Measurements from ENCODE around the gene PANK4. TPM values are rescaled to one million over a fixed set of nuclear protein-coding genes. Genes with fewer than 3 reads are reported as not detected.

The PANK4 gene
- total RNA-seq, 1 donor from 2014 or later: 37.1 TPM

DNA sequence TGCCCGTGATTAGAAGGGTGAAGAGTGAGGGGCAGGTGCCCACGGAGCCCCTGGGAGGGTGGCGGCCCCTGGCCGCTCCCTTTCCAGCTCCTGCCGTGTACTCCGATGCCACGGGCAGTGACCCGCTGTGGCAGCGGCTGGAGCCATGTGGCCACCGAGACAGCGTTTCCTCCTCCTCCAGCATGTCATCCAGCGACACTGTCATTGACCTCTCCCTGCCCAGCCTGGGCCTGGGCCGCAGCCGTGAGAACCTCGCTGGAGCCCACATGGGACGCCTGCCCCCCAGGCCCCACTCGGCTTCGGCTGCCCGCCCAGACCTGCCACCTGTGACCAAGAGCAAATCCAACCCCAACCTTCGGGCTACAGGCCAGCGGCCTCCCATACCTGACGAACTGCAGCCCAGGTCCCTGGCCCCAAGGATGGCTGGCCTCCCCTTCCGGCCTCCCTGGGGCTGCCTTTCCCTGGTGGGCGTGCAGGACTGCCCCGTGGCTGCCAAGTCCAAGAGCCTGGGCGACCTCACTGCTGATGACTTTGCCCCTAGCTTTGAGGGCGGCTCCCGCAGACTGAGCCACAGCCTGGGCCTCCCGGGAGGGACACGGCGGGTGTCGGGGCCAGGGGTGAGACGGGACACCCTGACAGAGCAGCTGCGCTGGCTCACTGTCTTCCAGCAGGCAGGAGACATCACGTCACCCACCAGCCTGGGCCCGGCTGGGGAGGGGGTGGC, 22.0 kb downstream of the PANK4 start:
- no peak for DNase-seq (ENCODE audit: low spot score)
- intact Hi-C loops (cut with DNase I): no loop called here

DNA sequence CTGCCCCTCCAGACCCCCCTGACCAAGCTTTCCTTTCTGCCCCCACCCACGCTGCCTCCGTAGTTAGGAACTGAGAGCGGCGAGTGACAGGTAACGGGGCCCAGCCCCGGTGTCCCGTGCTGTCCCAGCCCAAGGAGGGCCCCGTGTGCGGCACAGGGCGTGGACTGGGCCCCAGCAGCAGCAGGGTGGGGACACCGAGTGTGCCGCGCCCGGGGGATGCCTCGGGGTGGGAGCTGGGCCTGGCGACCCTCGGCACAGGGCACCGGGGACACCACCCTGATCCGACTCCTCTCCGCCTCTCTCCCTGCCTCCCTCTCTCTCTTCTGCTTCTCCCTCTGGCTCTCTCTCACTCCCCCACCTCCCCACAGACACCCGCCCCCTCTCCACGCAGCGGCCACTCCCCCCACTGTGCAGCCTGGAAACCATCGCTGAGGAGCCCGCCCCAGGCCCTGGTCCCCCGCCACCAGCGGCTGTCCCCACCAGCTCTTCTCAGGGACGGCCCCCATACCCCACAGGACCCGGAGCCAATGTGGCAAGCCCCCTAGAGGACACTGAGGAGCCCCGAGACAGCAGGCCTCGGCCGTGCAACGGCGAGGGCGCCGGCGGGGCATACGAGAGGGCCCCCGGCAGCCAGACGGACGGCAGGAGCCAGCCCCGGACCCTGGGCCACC, 22.7 kb downstream of the PANK4 start:
- intact Hi-C loops (cut with DNase I): no loop called here
- DNase-seq (ENCODE audit: low spot score): no peak

- intact Hi-C loops (cut with DNase I): no loop called here
- DNase-seq (ENCODE audit: low spot score): no peak
Observed at GRCh38 chr1:2502661-2503553, 23.5 kb downstream of the PANK4 start.

DNA sequence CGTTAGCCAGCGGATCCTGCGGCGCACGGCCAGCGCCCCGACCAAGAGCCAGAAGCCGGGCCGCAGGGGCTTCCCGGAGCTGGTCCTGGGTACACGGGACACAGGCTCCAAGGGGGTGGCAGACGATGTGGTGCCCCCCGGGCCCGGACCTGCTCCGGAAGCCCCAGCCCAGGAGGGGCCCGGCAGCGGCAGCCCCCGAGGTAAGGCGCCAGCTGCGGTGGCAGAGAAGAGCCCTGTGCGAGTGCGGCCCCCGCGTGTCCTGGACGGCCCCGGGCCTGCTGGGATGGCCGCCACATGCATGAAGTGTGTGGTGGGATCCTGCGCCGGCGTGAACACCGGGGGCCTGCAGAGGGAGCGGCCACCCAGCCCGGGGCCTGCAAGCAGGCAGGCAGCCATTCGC, 24.2 kb downstream of the PANK4 start:
- DNase-seq (ENCODE audit: low spot score): no peak
- intact Hi-C loops (cut with DNase I): no loop called here

GRCh38 chr1:2501820-2502119, 24.6 kb downstream of the PANK4 start:
- no peak for DNase-seq (ENCODE audit: low spot score)
- intact Hi-C loops (cut with DNase I): no loop called here

- intact Hi-C loops (cut with DNase I): no loop called here
- no peak for DNase-seq (ENCODE audit: low spot score)
Observed at GRCh38 chr1:2501041-2501819, 25.2 kb downstream of the PANK4 start.

DNA sequence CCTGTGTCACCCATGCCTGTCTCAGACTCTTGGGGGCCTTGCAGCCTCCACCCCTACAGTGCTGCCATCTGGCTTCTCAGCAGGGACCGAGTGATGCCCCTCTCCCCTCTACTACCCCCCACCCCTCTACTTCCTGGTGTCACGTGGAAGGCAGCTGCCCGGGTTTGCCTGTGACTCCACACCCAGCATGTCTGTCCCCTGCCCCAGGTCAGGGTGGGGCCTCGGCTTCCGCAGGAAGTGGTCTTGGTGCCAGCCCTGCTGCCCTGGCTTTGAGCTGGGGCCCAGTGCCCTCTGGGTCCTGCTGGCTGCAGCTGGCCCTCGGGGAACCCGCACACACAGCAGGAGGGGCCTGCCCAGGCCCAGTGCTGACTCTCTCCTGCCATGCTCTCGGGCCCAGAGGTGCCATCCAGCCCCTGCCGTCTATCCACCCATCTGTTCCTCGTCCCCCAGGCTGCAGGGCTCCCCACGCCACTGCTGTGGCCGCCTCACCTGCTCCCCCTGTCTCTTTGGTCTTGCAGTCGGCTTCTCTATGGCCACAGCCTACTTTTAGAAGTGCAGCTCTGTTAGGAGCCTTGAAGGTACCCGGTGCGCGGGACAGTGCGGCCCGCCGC, 26.3 kb downstream of the PANK4 start:
- intact Hi-C loops (cut with DNase I): no loop called here
- DNase-seq (ENCODE audit: low spot score): no peak

- no peak for DNase-seq (ENCODE audit: low spot score)
- intact Hi-C loops (cut with DNase I): no loop called here
Observed at GRCh38 chr1:2499260-2499659, 27.1 kb downstream of the PANK4 start.

DNA sequence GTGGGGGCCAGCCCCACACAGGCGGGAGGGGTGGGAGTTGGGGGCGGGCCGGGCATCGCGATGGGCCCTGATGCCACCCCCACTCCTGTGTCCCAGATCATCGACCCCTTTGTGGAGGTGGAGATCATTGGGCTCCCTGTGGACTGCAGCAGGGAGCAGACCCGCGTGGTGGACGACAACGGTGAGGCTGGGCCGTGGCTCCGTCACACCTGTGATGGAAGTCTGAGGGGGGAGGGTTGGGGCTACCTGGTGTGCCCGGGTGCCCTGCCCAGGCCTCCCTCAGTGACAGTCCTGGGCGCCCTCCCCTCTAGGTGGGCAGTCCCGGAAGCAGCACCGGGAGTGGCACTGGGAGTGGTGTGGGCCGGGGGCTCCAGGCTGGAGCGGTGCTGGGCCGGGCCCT, 27.7 kb downstream of the PANK4 start:
- intact Hi-C loops (cut with DNase I): no loop called here
- DNase-seq (ENCODE audit: low spot score): no peak

GRCh38 chr1:2497891-2498290, 28.5 kb downstream of the PANK4 start:
- no peak for DNase-seq (ENCODE audit: low spot score)
- intact Hi-C loops (cut with DNase I): no loop called here

DNA sequence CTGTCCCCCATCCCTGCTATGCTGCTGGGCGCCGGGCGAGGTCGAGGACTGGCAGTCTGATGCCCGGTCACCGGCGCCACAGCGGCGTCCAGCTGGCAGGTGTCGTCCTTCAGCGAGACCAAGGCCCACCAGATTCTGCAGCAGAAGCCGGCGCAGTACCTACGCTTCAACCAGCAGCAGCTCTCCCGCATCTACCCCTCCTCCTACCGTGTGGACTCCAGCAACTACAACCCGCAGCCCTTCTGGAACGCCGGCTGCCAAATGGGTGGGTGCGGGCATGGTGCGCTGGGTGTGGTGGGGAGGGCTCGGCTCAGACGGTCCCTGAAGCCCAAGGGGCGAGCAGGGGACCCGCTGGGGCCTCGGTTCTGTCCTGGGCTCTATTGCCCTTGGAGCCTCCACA, 29.6 kb downstream of the PANK4 start:
- no peak for DNase-seq (ENCODE audit: low spot score)
- intact Hi-C loops (cut with DNase I): no loop called here

GRCh38 chr1:2496087-2496622, 30.2 kb downstream of the PANK4 start:
- intact Hi-C loops (cut with DNase I): no loop called here
- no peak for DNase-seq (ENCODE audit: low spot score)

DNA sequence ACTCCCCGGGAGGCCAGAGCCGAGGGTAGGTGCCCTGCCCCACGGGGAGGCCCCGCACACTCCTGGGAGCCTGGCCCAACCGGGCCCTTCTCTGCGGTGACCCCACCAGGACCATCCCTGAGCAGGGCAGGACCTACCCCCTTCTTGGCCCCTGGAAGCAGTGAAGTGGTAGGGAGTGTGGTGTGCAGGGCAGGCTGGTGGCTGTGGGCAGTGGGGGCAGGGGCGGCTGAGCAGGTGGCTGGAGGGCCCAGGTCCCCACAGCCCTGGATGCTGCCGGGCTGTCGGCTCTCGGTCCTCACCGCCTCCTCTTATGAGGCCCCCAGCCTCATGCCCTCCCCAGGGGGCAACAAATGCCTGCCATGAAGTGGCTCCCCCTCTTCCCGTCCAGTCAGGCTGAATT, 30.9 kb downstream of the PANK4 start:
- DNase-seq (ENCODE audit: low spot score): no peak
- intact Hi-C loops (cut with DNase I): no loop called here

- DNase-seq (ENCODE audit: low spot score): no peak
- intact Hi-C loops (cut with DNase I): no loop called here
Observed at GRCh38 chr1:2495026-2495425, 31.4 kb downstream of the PANK4 start.

GRCh38 chr1:2494323-2494693, 32.1 kb downstream of the PANK4 start:
- intact Hi-C loops (cut with DNase I): no loop called here
- no peak for DNase-seq (ENCODE audit: low spot score)

DNA sequence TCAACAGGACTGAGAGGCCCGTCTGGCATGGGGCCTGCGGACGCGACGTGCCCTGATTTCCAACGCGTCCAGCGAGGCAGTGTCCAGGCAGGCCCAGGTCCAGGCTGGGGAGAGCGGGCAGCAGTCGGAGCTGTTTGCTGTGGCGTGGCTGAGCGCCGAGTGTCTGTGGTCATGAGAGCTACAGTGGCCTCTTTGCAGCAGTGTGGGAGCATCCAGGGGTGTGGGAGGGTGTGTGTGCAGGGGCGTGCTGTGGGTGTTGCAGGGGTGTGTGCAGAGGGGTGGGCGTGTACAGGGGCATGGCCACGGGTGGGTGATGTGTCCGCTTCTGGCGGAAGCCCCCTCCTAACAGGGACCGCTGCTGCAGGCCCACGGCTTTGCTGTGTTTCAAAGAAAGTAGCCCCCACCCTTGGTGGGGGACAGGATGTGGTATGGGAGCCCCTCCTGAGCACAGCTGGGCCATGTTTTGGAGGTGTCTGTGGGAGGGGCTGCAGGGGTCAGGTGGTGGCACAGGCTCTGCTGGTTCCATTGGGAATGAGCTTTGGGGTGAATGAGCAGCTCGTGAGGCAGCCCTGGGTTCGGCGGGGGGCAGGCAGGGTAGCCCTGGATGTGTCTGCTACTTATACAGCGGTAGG, 32.6 kb downstream of the PANK4 start:
- intact Hi-C loops (cut with DNase I): no loop called here
- no peak for DNase-seq (ENCODE audit: low spot score)

DNA sequence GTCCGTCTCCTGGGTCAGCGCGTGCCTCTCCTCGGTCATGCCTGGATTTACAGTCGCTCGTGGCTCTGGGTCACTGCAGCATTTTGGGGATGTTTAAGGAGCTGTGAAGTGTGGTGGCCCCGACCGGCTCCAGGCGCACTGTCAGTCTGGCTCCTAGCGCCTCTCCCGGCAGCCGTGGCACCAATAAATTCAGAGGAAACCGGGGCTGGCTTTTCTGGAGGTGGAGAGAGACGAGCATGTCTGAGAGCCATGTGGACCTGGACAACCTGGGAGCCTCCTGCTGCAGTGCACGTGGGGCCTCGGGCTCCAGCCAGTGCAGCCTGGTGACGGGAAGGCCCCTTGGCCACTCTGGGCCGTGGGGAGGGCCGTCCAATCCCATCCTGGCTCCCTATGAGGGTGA, 33.2 kb downstream of the PANK4 start:
- intact Hi-C loops (cut with DNase I): no loop called here
- no peak for DNase-seq (ENCODE audit: low spot score)

DNA sequence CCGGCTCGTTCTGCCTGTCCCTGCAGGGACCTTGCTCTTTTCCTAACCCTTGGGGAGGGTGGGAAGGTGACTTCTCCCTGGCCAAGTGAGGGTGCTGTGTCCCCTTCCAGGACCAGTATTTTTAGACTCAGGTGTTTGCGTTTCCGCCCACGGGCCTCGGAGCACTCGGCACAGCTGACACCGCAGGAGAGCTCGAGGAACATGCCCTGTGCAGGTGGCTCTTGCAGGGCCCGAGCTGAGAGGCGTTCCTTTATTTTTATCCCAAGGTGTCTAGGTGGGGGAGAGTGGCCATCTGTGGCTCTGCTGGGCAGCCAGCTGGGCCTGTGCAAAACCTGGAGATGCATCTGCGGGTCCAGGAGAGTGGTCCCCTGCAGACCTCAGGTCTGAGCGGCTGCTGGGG, 34.3 kb downstream of the PANK4 start:
- no peak for DNase-seq (ENCODE audit: low spot score)
- intact Hi-C loops (cut with DNase I): no loop called here

DNA sequence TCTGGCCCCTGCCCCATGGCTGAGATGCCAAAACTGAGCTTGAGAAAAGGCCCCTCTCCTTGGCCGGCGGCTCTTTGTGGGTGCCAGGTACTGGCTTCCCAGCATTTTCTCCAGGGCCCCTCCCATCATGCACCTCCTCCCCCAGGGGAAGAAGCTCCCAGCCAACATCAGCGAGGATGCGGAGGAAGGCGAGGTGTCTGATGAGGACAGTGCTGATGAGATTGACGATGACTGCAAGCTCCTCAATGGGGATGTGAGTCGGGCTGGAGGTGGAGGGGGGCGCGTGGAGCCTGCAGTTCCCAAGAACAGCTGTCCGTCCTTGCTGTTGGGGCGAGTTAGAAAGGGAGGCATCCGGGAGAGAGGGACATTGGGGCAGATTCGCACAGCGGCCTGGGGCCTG, 36.8 kb downstream of the PANK4 start:
- intact Hi-C loops (cut with DNase I): no loop called here

More for the DNA sequence above, 36.8 kb downstream of the PANK4 start:
- DNase-seq (ENCODE audit: low spot score): no peak
